Airway epithelial cell (primary cell): ENCODE measurements around the gene TNRC6B. TPM values are rescaled to one million over a fixed set of nuclear protein-coding genes. Genes with fewer than 3 reads are reported as not detected.

Experiments used
- total RNA-seq: library from RNA; depleted of rRNA; stranded (reverse); fragments of >200 nt; gene quantifications from 2 replicates; pipeline ENCODE4 v1.2.3, GENCODE V29; 2015

Gene TNRC6B
- 7.7 and 15.7 TPM in 2 replicates for total RNA-seq

GRCh38 chr22:40177738-40178416 lies at the start of gene TNRC6B:
TNRC6B (plus strand) TSS chr22:40177925; CDS start chr22:40178136, 211 bp downstream.

GRCh38 chr22:40346185-40347118 lies 168.7 kb downstream of the TNRC6B start, which contains the start of gene ADSL:
ADSL (plus strand) TSS chr22:40346500; CDS start chr22:40346559, 59 bp downstream.

Other genes starting within 250 kb of the TNRC6B start
- not detected in 2 replicates for gene TMA7B, start 217.5 kb upstream of the TNRC6B start, total RNA-seq
- 23.5 and 27.1 TPM in 2 replicates for gene FAM83F, start 183.0 kb upstream of the TNRC6B start, total RNA-seq
- gene ADSL, start 168.6 kb downstream of the TNRC6B start, total RNA-seq: 94.8 and 115 TPM in 2 replicates
- 44.4 and 49.1 TPM in 2 replicates for gene SGSM3, start 192.7 kb downstream of the TNRC6B start, total RNA-seq